ENCODE results near the gene TERT. TPM values are rescaled to one million over a fixed set of nuclear protein-coding genes. Genes with fewer than 3 reads are reported as not detected.
A peak's percentile ranks its signal among the peaks of the same experiment; 100 is the strongest.

TERT gene
- total RNA-seq, 3 donors from 2014 or later, result 9.5 to 16.7 (median 10.5) TPM

GRCh38 chr5:1246711-1247431, 48.0 kb downstream of the TERT start:
- ATAC-seq, result no peak
- H3K27me3 Mint-ChIP-seq (ENCODE audit: low read depth), result peaks cover 10% of the 10 kb centered on the region
- DNase-seq, result no peak

GRCh38 chr5:1245905-1246576, 48.8 kb downstream of the TERT start:
- no peaks in the 10 kb centered on the region for H3K9me3 Mint-ChIP-seq
- no peak overlapping the region for H3K4me3 Mint-ChIP-seq
- DNase-seq, result no peak
- ATAC-seq, result no peak
- H3K27me3 Mint-ChIP-seq (ENCODE audit: low read depth), result peaks cover 10% of the 10 kb centered on the region
- H3K4me1 Mint-ChIP-seq (ENCODE audit: low read depth), result no peaks in the 10 kb centered on the region
- H3K36me3 Mint-ChIP-seq (ENCODE audit: insufficient read depth), result no peaks in the 10 kb centered on the region

More at GRCh38 chr5:1246711-1247431, 48.0 kb downstream of the TERT start:
- Mint-ChIP-seq H3K9me3 (no peaks in the 10 kb centered on the region), H3K4me3 (no peak overlapping the region), H3K36me3 (ENCODE audit: insufficient read depth) (no peaks in the 10 kb centered on the region), H3K4me1 (ENCODE audit: low read depth) (no peaks in the 10 kb centered on the region)

- no peak for DNase-seq
- Mint-ChIP-seq H3K4me1 (ENCODE audit: low read depth) (no peaks in the 10 kb centered on the region), H3K36me3 (ENCODE audit: insufficient read depth) (no peaks in the 10 kb centered on the region), H3K27me3 (ENCODE audit: low read depth) (peaks cover 10% of the 10 kb centered on the region), H3K9me3 (no peaks in the 10 kb centered on the region), H3K4me3 (no peak overlapping the region)
- ATAC-seq, result no peak
Measured at GRCh38 chr5:1244976-1245375, 49.9 kb downstream of the TERT start.

DNA sequence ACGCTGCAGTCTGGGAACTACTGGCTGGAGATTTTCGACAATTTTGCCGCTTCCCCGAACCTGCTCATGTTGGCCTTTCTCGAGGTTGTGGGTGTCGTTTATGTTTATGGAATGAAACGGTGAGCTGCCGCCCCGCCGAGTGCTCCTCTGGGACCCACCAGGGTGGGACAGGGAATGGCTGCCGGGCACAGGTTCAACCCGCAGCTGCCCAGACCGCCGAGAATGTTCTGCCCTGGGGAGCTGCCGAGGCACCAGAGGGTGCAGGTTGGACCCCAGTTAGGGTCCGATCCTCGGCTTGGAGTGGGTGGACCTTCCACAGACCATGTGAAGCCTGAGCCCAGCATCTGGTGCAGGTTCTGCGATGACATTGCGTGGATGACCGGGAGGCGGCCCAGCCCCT, 50.6 kb downstream of the TERT start:
- no peak for ATAC-seq
- Mint-ChIP-seq H3K4me3 (no peak overlapping the region), H3K36me3 (ENCODE audit: insufficient read depth) (no peaks in the 10 kb centered on the region), H3K9me3 (no peaks in the 10 kb centered on the region), H3K27me3 (ENCODE audit: low read depth) (peaks cover 10% of the 10 kb centered on the region), H3K4me1 (ENCODE audit: low read depth) (no peaks in the 10 kb centered on the region)
- no peak for DNase-seq

DNA sequence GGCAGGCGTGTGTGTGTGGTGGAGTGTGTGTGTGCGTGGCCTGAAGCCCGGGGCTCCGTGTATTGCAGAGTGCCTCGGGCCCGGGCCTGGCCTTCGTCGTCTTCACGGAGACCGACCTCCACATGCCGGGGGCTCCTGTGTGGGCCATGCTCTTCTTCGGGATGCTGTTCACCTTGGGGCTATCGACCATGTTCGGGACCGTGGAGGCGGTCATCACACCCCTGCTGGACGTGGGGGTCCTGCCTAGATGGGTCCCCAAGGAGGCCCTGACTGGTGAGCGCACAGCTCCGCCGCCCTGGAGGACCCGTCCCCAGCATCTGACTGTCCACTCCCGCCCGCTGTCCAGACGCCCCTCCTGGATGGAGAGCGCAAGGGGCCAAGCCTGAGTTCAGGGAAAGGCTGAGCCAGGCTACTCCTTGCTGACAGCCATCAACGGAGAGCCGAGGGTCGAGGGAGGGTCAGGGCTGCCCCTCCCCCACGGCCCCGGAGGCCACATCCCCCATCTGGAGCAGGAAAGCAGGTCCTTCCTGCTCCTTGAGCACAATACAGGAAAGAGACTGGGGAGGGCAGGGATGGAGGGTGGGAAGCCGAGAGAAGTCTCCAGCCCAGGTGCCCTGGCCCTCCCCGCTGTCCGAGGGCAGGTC, 51.3 kb downstream of the TERT start:
- Mint-ChIP-seq H3K4me1 (ENCODE audit: low read depth) (no peaks in the 10 kb centered on the region), H3K27me3 (ENCODE audit: low read depth) (peaks cover 10% of the 10 kb centered on the region), H3K9me3 (no peaks in the 10 kb centered on the region), H3K4me3 (no peak overlapping the region), H3K36me3 (ENCODE audit: insufficient read depth) (no peaks in the 10 kb centered on the region)
- DNase-seq, result no peak
- no peak for ATAC-seq

GRCh38 chr5:1242733-1243486, 52.0 kb downstream of the TERT start:
- no peaks in the 10 kb centered on the region for H3K4me1 Mint-ChIP-seq (ENCODE audit: low read depth)
- no peak for DNase-seq
- peaks cover 10% of the 10 kb centered on the region for H3K27me3 Mint-ChIP-seq (ENCODE audit: low read depth)
- no peaks in the 10 kb centered on the region for H3K9me3 Mint-ChIP-seq
- no peak for ATAC-seq
- no peak overlapping the region for H3K4me3 Mint-ChIP-seq
- H3K36me3 Mint-ChIP-seq (ENCODE audit: insufficient read depth), result no peaks in the 10 kb centered on the region

- DNase-seq (no peak), ATAC-seq (no peak)
- Mint-ChIP-seq H3K36me3 (ENCODE audit: insufficient read depth) (no peaks in the 10 kb centered on the region), H3K9me3 (peaks cover under 1% of the 10 kb centered on the region), H3K4me1 (ENCODE audit: low read depth) (no peaks in the 10 kb centered on the region), H3K4me3 (peak overlapping the region; percentile 1), H3K27me3 (ENCODE audit: low read depth) (peaks cover 7% of the 10 kb centered on the region)
Measured at GRCh38 chr5:1241509-1242080, 53.3 kb downstream of the TERT start.

DNA sequence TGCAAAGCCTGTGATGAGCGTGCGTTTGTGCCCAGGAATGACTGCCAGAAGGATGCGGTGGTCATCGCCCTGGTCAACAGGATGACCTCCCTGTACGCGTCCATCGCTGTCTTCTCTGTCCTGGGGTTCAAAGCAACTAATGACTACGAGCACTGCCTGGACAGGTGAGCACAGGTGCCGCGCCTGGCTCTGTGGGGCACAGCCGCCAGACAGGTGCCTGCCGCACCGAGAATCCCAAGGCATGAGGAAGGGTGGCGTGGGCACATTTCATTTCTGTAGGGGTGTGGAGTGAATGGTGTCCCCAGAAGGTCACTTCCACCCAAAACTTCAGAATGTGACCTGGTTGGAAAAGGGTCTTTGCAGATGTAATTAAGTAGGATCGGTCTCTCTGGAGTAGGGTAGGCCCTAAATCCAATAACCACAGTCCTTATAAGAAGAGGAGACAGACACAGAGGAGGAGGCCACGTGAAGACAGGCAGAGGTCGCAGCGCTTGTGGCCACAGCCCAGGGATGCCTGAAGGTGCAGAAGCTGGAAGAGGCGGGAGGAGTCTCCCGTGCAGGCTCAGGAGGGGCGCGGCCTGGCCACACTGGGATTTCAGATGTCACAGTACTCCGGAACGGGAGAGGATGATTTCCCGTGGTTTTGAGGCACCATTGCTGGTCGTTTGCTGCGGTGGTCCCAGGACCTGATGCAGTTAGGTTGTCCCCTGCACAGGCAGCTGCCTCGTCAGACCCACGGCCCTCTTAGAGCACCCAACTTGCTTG, 54.2 kb downstream of the TERT start:
- Mint-ChIP-seq H3K9me3 (peaks cover 10% of the 10 kb centered on the region), H3K36me3 (ENCODE audit: insufficient read depth) (no peaks in the 10 kb centered on the region), H3K4me1 (ENCODE audit: low read depth) (no peaks in the 10 kb centered on the region), H3K27me3 (ENCODE audit: low read depth) (peaks cover 7% of the 10 kb centered on the region), H3K4me3 (no peak overlapping the region)
- no peak for ATAC-seq
- no peak for DNase-seq

- H3K27me3 Mint-ChIP-seq (ENCODE audit: low read depth), result peaks cover 2% of the 10 kb centered on the region
- H3K4me3 Mint-ChIP-seq, result no peak overlapping the region
- peaks cover 11% of the 10 kb centered on the region for H3K9me3 Mint-ChIP-seq
- DNase-seq (no peak), ATAC-seq (no peak)
- no peaks in the 10 kb centered on the region for H3K4me1 Mint-ChIP-seq (ENCODE audit: low read depth)
- H3K36me3 Mint-ChIP-seq (ENCODE audit: insufficient read depth), result no peaks in the 10 kb centered on the region
Measured at GRCh38 chr5:1239505-1240251, 55.2 kb downstream of the TERT start.

DNA sequence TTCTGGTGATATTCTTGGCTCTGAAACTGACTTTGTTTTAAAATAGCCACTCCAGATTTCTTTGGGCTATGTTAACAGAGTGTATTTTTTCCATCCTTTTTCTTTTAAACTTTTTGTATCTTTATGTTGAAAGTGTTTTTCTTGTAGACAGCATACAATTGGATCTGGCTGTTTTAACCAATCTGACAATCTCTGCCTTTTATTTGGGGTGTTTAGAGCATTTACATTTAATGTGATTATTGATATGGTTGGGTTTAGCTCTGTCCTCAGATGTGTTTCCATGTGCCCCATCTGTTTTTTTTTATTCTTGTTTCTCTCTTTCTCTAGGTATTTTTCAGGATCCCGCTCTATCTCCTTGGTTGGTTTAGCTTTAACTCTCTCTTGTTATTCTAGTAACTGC, 59.0 kb downstream of the TERT start:
- Mint-ChIP-seq H3K36me3 (ENCODE audit: insufficient read depth) (no peaks in the 10 kb centered on the region), H3K9me3 (peaks cover 11% of the 10 kb centered on the region), H3K4me3 (no peak overlapping the region), H3K4me1 (ENCODE audit: low read depth) (no peaks in the 10 kb centered on the region), H3K27me3 (ENCODE audit: low read depth) (no peaks in the 10 kb centered on the region)
- DNase-seq (no peak), ATAC-seq (no peak)

DNA sequence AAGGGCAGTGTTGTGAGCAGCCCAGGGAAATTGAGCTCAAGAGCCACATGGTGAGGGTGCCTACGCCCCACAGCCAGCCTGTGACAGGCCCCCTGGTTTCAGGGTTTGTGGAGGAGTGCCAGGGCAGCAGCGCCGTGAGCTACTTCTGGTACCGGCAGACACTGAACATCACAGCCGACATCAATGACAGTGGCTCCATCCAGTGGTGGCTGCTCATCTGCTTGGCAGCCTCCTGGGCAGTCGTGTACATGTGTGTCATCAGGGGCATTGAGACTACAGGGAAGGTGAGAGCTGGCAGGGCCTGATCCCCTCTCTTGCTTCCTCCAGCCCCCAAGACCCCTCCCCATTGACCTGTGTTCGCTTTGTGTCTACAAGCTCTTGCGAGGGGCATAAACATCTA, 59.5 kb downstream of the TERT start:
- H3K4me3 Mint-ChIP-seq, result no peak overlapping the region
- DNase-seq, result no peak

GRCh38 chr5:1232780-1233179, 62.1 kb downstream of the TERT start:
- Mint-ChIP-seq H3K9me3 (peaks cover 11% of the 10 kb centered on the region), H3K4me1 (ENCODE audit: low read depth) (no peaks in the 10 kb centered on the region), H3K36me3 (ENCODE audit: insufficient read depth) (no peaks in the 10 kb centered on the region), H3K4me3 (no peak overlapping the region), H3K27me3 (ENCODE audit: low read depth) (peaks cover 21% of the 10 kb centered on the region)
- ATAC-seq, result no peak
- no peak for DNase-seq

More for the DNA sequence above, 59.5 kb downstream of the TERT start:
- H3K9me3 Mint-ChIP-seq, result peaks cover 11% of the 10 kb centered on the region
- H3K27me3 Mint-ChIP-seq (ENCODE audit: low read depth), result peaks cover 3% of the 10 kb centered on the region
- no peaks in the 10 kb centered on the region for H3K36me3 Mint-ChIP-seq (ENCODE audit: insufficient read depth)
- ATAC-seq, result no peak
- H3K4me1 Mint-ChIP-seq (ENCODE audit: low read depth), result no peaks in the 10 kb centered on the region

- ATAC-seq (no peak), DNase-seq (no peak)
- Mint-ChIP-seq H3K36me3 (ENCODE audit: insufficient read depth) (no peaks in the 10 kb centered on the region), H3K4me1 (ENCODE audit: low read depth) (no peaks in the 10 kb centered on the region), H3K4me3 (no peak overlapping the region), H3K27me3 (ENCODE audit: low read depth) (peaks cover 21% of the 10 kb centered on the region), H3K9me3 (peaks cover 9% of the 10 kb centered on the region)
Measured at GRCh38 chr5:1231354-1231905, 63.4 kb downstream of the TERT start.
